Right forelimb (tissue), 1 donor: ENCODE measurements around the gene CORO6.

Experiments used
- DNase-seq: peaks from one replicate; pipeline ENCODE4 v3.0.0-alpha.2; 2018

The CORO6 gene

DNA sequence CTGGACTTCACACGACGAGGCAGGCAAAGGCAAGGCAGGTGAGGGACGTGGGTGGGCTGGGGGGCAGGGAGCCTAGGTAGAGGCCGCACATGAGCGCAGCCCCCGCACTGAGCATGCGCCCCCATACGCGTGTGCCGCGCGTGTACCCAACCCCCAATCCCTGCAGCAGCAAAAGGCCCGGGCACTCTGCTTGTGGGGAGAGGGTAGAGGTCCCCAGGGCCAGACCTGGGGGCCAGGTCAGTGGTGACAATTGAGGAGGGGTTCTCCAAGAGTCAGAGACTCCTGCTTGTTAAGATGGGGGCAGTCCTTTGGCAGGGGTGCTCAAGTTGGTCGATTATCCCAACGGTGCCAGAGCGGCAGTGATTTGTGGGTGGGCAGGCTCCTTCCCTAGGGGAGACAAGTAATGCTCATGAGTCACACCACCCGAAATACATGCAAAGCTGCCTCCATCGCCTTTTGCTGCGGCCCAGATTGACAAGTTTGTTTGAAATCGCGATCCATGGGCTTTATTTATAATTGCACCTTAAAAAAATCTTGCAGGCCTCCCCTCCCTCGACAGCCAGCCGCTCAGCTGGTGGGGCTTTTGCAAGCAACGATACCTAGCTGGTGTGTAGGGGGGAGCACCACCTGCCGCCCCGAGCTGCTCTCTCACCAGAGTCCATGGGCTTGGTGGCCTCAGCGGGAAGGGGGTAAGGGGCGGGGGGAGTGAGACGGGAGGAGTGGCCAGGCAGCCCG lies 32.1 kb downstream of the CORO6 start:
- DNase-seq: no peak

GRCh38 chr17:29589524-29590410 lies 32.9 kb downstream of the CORO6 start, which contains the start of gene GIT1:
GIT1 (minus strand) TSS chr17:29589648; CDS start chr17:29589378, 270 bp downstream.
- DNase-seq: peak; percentile 87

- peak; percentile 48 for DNase-seq
These were observed 33.9 kb downstream of the CORO6 start for GRCh38 chr17:29588562-29589411.

- DNase-seq: no peak
These were observed 34.6 kb downstream of the CORO6 start for GRCh38 chr17:29588017-29588561.

DNA sequence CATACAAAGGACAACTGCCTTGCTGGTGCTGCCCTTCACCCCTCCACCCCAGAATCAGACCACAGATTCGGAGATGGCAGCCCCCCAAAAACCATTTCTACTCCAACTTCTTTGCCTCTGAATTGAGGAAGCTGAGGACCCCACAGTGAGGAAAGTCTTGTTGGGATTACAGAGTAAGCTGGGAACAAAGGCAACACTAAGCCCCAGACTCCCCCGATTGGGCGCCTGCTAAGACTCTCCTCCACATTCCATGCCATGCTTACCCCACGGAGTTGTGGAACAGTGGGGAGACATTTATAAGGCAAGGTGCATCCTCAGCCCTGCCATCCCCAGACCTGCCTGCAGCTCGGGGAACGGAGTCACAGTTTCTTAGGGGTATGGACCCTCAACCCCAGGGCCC lies 35.1 kb downstream of the CORO6 start:
- DNase-seq: no peak

- DNase-seq: no peak
These were observed 35.8 kb downstream of the CORO6 start for GRCh38 chr17:29586676-29587469.

DNA sequence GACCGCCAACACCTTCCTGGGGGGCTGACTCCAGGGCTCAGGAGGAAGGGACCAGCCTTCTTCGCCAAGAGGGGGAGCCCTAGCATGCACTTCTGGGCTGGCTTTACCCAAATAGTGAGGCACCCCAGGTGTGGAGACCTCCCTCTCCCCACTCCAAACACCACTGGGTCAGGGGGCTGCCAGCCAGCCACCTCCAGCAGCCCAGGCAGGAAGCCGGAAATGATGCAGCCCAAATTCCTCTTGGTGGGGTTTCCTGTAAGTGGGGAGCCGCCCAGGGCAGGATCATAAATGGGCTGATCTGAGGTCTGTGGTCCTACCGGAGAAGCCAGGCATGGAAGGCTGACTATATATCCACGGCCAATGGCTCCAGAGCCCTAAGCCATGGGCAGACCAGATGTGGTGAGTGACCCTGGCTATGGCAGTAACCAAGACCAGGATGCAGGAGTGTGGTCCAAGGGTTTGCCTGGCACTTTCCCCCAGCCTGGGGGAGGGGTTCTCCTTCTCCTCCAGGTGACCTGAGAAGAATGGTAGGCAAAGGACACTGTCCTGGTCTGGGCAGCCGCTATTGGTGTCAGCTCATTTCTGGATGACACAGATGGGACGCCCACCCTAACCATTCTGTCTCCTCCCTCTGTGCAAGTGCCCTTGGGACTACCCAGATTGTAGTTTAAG lies 37.5 kb downstream of the CORO6 start:
- no peak for DNase-seq

DNA sequence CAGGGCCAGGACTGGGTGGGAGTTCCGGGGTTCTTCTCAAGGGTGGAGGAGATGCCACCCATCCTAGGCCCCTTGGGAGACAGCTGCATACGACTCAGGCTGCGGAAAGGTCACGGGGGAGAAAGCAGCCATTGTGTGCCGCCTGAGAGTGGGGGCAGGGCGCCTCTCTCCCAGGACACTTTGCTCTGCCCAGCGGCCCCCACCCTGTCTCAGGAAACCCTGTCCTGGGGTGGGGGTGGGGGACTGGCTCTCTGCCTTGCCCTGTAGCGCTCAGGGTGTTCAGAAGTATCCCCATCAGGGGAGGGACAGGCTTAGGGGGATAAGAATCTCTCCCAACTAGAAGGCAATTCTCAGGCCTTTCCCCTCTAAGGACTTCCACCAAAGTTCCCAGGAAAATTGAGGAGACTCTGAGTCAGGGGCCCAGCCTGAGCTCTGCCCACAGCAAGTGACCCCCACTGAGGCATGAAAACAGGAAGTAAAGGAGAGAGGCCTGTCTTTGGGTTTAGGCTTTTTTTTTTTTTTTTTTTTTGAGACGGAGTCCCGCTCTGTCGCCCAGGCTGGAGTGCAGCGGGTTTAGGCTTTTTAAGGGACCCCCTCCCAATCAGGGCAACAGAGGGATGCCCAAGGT lies 38.1 kb downstream of the CORO6 start:
- no peak for DNase-seq

- no peak for DNase-seq
These were observed 39.1 kb downstream of the CORO6 start for GRCh38 chr17:29583324-29584248.

DNA sequence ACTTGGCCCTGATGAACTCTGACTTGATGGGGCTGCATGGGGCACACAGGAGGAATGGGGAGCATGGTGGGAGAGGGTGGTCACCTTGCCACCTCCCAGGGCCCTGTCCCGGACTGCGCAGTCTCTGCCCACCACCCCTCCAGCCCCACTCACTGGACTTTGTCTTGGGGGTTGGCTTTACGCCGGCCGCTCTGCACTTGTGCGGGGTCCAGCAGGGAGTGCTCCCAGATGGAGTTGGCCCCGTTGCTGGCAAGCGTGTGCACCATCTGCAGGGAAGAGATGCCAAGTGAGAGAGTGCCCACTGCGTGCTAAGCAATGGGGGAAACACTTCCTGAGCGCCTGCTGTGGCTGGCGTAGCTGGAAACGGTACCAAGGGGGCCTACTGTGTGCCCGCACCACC lies 39.9 kb downstream of the CORO6 start:
- DNase-seq: no peak

- DNase-seq: no peak
These were observed 40.4 kb downstream of the CORO6 start for GRCh38 chr17:29582254-29582765.

DNA sequence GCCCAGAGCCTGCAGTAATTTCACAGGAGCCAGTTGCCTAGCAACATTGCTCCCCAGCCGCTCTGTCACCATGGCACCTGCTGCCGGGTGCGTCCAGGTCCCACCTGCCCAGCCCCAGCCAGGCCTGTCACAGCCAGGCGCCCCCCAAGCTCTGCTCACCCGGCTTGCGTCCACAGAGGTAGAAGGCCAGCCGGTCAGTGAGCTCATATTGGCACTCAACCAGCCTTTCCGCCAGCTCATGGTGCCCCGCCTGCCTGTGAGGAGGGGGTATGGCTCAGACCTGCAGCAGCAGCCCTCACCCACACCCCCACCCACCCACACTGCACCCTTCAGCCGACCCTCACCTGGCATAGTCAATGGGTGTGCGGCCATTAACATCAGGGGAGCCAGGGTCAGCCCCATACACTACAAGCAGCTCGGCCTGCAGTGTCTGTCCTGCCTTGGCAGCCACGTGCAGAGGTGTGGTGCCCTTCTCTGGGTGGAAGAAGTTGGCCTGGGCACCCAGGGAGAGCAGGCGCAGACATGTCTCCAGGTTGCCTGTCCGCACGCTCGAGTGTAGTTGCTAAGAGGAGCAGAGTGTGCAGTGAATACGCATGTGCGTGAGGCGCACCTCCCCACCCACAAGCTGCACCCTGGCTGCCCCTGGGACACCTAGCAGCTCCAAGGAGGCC lies 41.0 kb downstream of the CORO6 start:
- no peak for DNase-seq

GRCh38 chr17:29579866-29580771 lies 42.6 kb downstream of the CORO6 start:
- peak; percentile 87 for DNase-seq

GRCh38 chr17:29578626-29579485 lies 43.9 kb downstream of the CORO6 start:
- DNase-seq: no peak

GRCh38 chr17:29577385-29578211 lies 45.1 kb downstream of the CORO6 start:
- DNase-seq: peak; percentile 79

DNA sequence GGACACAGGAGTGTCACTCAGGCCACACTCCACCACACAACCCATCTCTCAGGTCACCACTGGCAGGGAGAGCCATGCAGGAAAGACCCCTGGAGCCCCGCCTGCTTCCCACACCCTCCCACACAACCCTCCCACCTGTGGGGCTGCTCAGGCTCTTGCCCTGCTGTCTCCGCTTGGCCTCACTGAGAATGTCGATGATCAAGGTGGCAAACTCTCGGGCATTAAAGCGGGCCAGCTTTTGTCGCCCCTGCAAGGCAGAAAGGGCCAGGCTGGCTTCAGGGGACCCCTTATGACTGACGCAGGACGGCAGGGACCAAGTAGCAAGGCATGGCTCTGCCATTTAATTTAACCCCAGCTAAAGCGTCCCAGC lies 45.7 kb downstream of the CORO6 start:
- no peak for DNase-seq
